Activated CD4-positive, alpha-beta T cell treated with anti-CD3 and anti-CD28 coated beads for 36 hours (primary cell): ENCODE data around the gene RAB7B. TPM values are rescaled to one million over a fixed set of nuclear protein-coding genes. Genes with fewer than 3 reads are reported as not detected.

Source experiments
- total RNA-seq, 2 experiments: library from RNA; stranded (reverse); gene quantifications; one replicate each; pipeline ENCODE4 v1.2.3, GENCODE V29; 2021

The RAB7B gene
- total RNA-seq, 2 experiments from 2014 or later, result not detected

Other genes with a start within 250 kb of the RAB7B start
- gene RAB29, start 227.9 kb downstream of the RAB7B start, total RNA-seq, result 10 to 100 TPM; 29.3 to 29.4 TPM
- gene SLC41A1, start 190.2 kb downstream of the RAB7B start, total RNA-seq, result 10 to 100 TPM; 34.4 to 41.5 TPM
- under 1 TPM; 0.34 to 0.58 TPM for gene PM20D1, start 153.3 kb downstream of the RAB7B start, total RNA-seq
- gene SLC26A9, start 59.9 kb downstream of the RAB7B start, total RNA-seq, result not detected
- gene CTSE, start 20.5 kb upstream of the RAB7B start, total RNA-seq, result not detected
- gene RHEX, start 49.8 kb upstream of the RAB7B start, total RNA-seq, result not detected
- not detected for gene AVPR1B, start 114.0 kb upstream of the RAB7B start, total RNA-seq
- gene FAM72A, start 199.4 kb upstream of the RAB7B start, total RNA-seq, result 10 to 100 TPM; 34.8 to 42.2 TPM
- gene SRGAP2, start 200.1 kb upstream of the RAB7B start, total RNA-seq, result 10 to 100 TPM; 42.1 to 69.0 TPM